RWPE2 (cell line): ENCODE results near the gene TRAIP.

Experiments
- ATAC-seq: fragments of 200-7000 bp; cut with Tn5 transposase; 3 replicates; pipeline ENCODE4 v1.9.1; 2021; ENCODE audit warnings: low read depth
- DNase-seq: peaks from one replicate; pipeline ENCODE4 v3.0.0-alpha.2; 2020; ENCODE audit warnings: low spot score
- H3K27ac ChIP-seq: fragments of 450-650 bp; 2 replicates; pipeline ENCODE4 v1.5.1; 2017; ENCODE audit warnings: mild to moderate bottlenecking; ENCODE audit not compliant: poor library complexity, severe bottlenecking
- H3K27me3 ChIP-seq: fragments of 250-450 bp; sonication (Bioruptor Pico); 2 replicates; pipeline ENCODE4 v1.5.1; 2021; ENCODE audit warnings: mild to moderate bottlenecking, moderate library complexity; ENCODE audit not compliant: insufficient read depth, poor library complexity, severe bottlenecking
- H3K36me3 ChIP-seq: fragments of 250-450 bp; sonication (Bioruptor Pico); 2 replicates; pipeline ENCODE4 v1.5.1; 2020; ENCODE audit warnings: low read depth, mild to moderate bottlenecking, moderate library complexity
- H3K4me1 ChIP-seq: fragments of 250-450 bp; sonication (Bioruptor Pico); 2 replicates; pipeline ENCODE4 v1.5.1; 2021; ENCODE audit warnings: mild to moderate bottlenecking, moderate library complexity; ENCODE audit not compliant: insufficient read depth, poor library complexity, severe bottlenecking
- H3K4me3 ChIP-seq: fragments of 250-450 bp; sonication (Bioruptor Pico); 2 replicates; pipeline ENCODE4 v1.5.1; 2021; ENCODE audit warnings: mild to moderate bottlenecking, moderate library complexity; ENCODE audit not compliant: severe bottlenecking
- H3K9me3 ChIP-seq: fragments of 250-450 bp; sonication (Bioruptor Pico); 2 replicates; pipeline ENCODE4 v1.5.1; 2021; ENCODE audit warnings: mild to moderate bottlenecking, moderate library complexity; ENCODE audit not compliant: severe bottlenecking
- CTCF ChIP-seq: fragments of 450-650 bp; IDR thresholded peaks from one replicate; pipeline ENCODE4 v1.5.1; 2017; ENCODE audit warnings: mild to moderate bottlenecking, moderate library complexity; ENCODE audit not compliant: poor library complexity, severe bottlenecking

Gene TRAIP

GRCh38 chr3:49779358-49780079 lies 76.8 kb downstream of the TRAIP start:
- Histone ChIP-seq H3K4me3 (no peak overlapping the region), H3K9me3 (no peaks in the 10 kb centered on the region), H3K27ac (no peak overlapping the region), H3K27me3 (no peaks in the 10 kb centered on the region), H3K4me1 (no peaks in the 10 kb centered on the region), H3K36me3 (peaks cover 44% of the 10 kb centered on the region)
- ATAC-seq, result no peak
- no peak for TF ChIP-seq CTCF
- DNase-seq, result no peak
